GM18507 (cell line): Measurements from ENCODE around the gene ANKRD2.
A peak's percentile ranks its signal among the peaks of the same experiment; 100 is the strongest.

ENCODE experiments used
- DNase-seq: peaks from one replicate; pipeline ENCODE4 v3.0.0; 2011; ENCODE audit warnings: low read depth; ENCODE audit not compliant: insufficient read length; ENCODE audit errors: extremely low spot score
- FAIRE-seq: peaks from 2 replicates; lab custom pipeline; 2011; peaks lifted over from hg19 to GRCh38; lab: Jason Lieb, UNC

The ANKRD2 gene

GRCh38 chr10:97589479-97589878 lies 16.9 kb downstream of the ANKRD2 start, which contains the start of gene C10orf62:
Gene C10orf62 (plus strand): TSS chr10:97589721. CDS start chr10:97589898, 177 bp downstream.
- DNase-seq (no peak), FAIRE-seq (no peak)

DNA sequence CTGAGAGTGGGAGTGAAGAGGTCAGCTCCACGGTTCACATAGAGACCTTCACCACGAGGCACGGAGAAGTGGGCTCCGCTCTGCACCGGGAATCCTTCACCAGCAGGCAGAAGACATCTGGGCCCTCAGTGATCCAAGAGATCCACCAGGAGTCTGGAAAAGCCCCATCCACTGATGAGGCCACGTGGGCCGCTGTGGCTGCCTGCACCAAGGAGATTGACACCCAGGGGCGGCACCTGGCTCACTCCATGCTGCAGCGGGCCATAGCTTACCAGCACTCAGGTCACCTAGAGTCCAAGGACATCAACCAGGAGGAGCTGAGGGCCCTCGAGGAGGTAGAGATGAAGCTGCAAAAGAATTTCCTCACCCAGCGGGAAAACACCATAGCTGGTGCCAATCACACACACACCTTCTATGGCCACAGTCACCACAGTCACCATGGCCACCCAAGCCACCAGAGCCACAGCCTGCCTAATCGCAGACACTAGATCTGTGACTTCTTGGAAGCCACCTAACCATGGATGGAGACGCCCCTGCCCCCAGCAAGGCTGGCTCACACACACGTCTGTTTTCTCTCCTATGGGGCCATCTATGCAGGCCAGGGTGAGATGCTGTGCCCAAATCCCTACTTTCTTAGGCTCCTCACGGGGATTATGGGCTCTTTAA lies 17.6 kb downstream of the ANKRD2 start:
- DNase-seq (no peak), FAIRE-seq (no peak)

DNA sequence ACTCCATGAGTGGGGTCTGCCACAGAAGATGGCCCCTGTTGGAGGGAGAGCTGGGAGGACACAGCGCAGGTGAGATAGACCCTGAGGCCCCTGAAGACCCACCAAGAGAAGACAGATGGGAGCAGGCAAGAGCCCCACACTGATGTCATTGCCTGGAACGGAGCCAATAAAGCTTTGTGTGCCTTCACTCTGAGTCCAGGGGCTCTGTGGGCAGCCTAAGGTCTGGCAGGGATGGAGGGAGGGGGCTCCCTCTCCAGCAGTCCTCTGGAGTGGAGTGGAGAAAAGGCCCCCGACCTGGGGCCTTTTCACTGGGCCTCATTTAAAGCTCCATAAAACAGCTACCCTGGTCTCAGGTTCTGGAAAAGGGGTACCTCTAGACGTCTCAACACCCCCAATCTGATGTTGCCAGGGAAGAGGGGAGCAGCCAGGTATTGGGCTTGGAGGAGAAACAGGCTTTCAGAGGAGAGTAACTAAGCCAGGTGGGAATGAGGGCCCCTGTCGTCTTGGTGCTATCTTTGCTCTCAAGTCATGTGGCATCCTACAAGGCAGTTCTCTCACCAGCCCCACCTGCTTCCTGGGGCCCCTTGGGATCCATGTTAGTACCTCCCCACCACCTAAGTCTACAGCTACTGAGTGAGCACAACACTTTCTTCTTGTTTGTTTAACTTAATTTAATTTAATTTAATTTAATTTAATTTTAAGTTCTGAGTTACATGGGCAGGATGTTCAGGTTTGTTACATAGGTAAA lies 18.3 kb downstream of the ANKRD2 start:
- no peak for FAIRE-seq
- DNase-seq: no peak

DNA sequence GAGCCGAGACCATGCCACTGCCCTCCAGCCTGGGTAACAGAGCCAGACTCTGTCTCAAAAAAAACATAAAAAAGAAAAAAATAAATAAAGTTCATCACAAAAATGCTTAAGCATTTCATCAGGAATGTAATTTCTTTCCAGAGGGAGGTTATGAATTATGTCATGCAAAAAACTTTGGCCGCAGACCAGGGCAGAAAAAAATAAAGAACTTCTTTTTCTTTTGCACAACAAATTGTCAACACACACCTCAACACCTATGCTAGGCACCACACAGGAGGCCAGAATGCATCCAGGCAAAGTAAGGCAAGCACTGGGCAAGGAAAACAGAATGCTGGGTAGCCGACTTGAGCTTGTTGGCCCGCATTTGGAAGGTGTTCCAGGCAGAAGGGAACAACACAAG lies 20.8 kb downstream of the ANKRD2 start:
- DNase-seq (no peak), FAIRE-seq (no peak)

GRCh38 chr10:97596101-97597082 lies 23.8 kb downstream of the ANKRD2 start:
- no peak for FAIRE-seq
- DNase-seq: no peak

GRCh38 chr10:97597778-97598177 lies 25.2 kb downstream of the ANKRD2 start:
- FAIRE-seq (no peak), DNase-seq (no peak)

- no peak for DNase-seq
- no peak for FAIRE-seq
Observed at GRCh38 chr10:97598407-97599271, 26.1 kb downstream of the ANKRD2 start.

DNA sequence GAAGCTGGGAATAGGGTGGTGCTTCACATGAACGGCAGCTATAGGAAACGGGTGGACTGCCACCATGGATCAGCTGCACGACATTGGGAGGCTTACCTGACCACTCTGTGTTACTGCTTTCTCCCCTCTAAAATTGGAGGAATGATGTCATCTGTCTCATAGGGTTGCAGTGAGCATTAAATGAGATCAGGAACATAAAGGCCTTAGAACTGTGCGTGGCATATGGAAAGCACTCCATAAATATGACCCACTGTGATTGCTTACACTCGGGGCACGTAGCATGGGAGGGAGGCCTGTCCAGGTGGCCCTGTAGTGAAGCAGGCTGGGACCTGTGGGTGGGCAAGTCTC lies 26.7 kb downstream of the ANKRD2 start:
- FAIRE-seq (no peak), DNase-seq (no peak)

DNA sequence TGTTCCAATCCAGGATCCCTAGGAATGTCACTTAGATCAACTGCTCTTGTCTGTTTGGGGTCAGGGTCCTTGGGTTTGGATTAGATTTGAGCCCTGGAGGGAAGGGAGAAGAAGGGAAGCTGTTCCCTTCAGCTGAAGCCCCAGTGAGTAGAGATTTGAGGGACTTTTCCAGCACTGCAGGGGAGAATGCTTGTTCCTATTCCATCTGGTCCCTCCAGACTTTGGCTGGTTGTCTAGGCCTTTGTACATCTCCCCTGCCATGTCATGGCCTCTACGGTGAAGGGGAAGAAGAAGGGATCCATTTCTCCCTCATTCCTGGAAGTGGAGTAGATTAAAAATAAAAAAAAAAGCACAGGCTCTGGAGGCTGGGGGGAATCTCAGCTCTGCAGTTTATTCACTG lies 28.0 kb downstream of the ANKRD2 start:
- DNase-seq (no peak), FAIRE-seq (no peak)

- DNase-seq (no peak), FAIRE-seq (no peak)
Observed at GRCh38 chr10:97601268-97602215, 29.0 kb downstream of the ANKRD2 start.

- no peak for FAIRE-seq
Observed at GRCh38 chr10:97607095-97607636, 34.6 kb downstream of the ANKRD2 start.

GRCh38 chr10:97608991-97609561 lies 36.5 kb downstream of the ANKRD2 start:
- DNase-seq: no peak
- no peak for FAIRE-seq

More at GRCh38 chr10:97607095-97607636, 34.6 kb downstream of the ANKRD2 start:
- DNase-seq: no peak

- FAIRE-seq (no peak), DNase-seq (no peak)
Observed at GRCh38 chr10:97611473-97611872, 38.9 kb downstream of the ANKRD2 start.

- no peak for DNase-seq
- FAIRE-seq: peak; percentile 65
Observed at GRCh38 chr10:97612386-97612785, 39.8 kb downstream of the ANKRD2 start.

DNA sequence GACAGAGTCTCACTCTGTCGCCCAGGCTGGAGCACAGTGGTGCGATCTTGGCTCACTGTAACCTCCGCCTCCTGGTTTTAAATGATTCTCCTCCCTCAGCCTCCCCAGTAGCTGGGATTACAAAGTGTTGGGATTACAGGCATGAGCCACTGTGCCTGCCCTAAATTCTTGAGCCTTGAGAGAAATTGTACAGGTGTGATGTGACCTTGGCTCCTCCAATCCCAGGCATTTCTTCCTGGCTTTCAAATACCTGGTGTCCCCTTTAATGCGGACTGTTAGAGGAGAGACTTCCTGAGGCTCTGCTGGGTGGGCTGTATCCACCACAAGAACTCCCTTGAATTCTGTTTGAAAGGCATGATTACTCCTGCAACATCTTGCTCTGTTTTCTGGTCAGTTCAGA lies 45.7 kb downstream of the ANKRD2 start:
- DNase-seq (no peak), FAIRE-seq (no peak)

- DNase-seq (no peak), FAIRE-seq (no peak)
Observed at GRCh38 chr10:97618733-97619132, 46.2 kb downstream of the ANKRD2 start.

DNA sequence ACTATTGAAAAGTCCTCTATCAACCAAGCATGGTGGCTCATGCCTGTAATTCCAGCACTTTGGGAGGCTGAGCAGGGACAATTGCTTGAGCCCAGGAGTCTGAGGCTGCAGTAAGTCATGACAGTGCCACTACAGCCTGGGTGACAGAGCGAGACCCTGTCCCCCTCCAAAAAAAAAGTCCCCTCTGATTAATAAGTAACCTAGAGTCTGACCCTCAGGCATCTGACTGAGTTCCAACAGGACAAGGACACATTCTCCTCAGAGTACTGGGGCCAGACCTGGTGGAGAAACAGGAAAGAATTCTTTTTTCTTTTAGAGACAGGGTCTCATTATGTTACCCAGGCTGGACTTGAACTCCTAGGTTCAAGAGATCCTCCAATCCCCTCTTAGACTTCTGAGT lies 50.7 kb downstream of the ANKRD2 start:
- FAIRE-seq: no peak
- DNase-seq: no peak

GRCh38 chr10:97627731-97628130 lies 55.2 kb downstream of the ANKRD2 start:
- no peak for DNase-seq
- FAIRE-seq: no peak
